GM12873 (cell line): Measurements from ENCODE around the gene ANKRD44.

Experiments
- CTCF ChIP-seq: IDR thresholded peaks from 2 replicates; pipeline ENCODE4 v1.5.1; 2012; ENCODE audit warnings: low read depth, mild to moderate bottlenecking, moderate library complexity, low read length, control low read depth; ENCODE audit not compliant: insufficient read depth; ENCODE audit errors: missing control alignments

Gene ANKRD44

DNA sequence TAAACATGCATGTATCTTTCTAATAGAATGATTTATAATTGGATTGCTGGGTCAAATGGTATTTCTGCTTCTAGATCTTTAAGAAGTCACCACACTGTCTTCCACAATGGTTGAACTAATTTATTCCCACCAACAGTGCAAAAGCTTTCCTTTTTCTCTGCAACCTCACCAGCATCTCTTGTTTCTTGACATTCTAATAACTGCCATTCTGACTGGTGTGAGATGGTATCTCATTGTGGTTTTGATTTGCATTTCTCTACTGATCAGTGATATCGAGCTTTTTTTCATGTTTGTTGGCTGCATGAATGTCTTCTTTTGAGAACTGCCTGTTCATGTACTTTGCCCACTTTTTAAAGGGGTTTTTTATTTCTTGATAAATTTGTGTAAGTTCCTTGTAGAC is 182.5 kb downstream of the ANKRD44 start:
- no peak for TF ChIP-seq CTCF

DNA sequence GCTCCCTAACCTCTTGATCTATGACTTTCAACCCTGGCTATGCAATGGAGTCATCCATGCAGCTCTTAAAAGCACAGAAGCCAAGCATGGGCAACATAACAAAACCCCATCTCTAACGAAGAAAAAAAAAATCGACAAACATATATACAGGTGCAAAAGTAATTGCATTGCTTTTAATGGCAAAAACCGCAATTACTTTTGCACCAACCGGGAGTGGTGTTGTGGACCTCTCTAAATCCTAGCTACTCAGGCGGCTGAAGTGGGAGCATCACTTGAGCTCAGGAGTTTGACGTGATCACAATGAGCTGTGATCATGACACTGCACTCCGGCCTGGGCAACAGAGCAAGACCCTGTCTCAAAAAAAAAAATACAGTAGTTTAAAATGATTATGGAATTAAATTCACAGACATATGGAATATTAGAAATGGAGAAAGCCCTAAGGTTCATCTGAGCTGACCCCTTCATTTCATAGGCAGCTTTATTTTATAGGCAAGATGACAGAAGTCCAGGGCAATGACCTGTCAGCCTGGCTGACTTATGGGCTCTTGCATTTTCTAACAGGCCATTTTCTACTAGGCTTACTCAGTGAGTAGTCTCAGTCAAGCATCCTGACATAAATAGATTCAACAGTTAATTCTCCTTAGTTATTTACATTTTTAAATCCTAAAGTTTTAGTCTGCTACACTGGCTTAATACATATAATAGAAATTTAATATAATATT is 183.8 kb downstream of the ANKRD44 start:
- TF ChIP-seq CTCF: no peak

DNA sequence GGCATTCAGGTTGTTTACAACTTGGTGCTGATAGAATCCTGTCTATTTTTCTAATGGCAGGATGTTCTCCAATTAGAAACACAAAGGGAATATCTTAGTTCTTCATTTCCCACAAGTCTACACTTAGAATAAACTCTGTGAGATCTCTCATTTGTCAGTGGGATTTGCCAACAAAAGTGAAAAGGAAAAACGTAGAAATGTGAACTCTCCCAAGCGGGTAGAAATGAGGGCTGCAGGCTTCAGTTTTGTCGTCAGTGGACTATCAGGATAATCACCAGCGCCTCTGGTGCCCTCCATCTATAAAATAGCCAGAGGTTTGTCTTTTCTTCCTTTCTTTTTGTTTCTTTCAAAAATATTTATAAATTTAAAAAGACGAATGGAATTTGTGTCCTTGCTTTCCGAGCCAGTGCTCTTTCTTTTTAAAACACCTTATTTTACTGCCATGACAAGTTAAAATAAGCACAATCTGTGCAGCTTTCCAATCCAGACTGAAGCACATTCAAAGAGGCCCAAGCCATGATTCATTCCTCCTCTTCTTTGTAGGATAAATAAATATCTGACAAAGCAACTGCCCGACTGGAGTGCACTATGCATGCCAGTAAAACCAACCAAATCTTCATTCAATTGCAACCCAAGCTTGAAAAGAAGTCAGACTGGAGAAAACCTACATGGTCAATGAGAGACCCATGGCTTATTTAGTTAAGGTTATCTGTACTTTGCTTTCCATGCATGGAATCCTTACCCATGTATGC is 185.8 kb downstream of the ANKRD44 start:
- TF ChIP-seq CTCF: no peak

- TF ChIP-seq CTCF: no peak
Observed at GRCh38 chr2:197122821-197123220, 187.8 kb downstream of the ANKRD44 start.

GRCh38 chr2:197121756-197122385 is 188.7 kb downstream of the ANKRD44 start:
- no peak for TF ChIP-seq CTCF

DNA sequence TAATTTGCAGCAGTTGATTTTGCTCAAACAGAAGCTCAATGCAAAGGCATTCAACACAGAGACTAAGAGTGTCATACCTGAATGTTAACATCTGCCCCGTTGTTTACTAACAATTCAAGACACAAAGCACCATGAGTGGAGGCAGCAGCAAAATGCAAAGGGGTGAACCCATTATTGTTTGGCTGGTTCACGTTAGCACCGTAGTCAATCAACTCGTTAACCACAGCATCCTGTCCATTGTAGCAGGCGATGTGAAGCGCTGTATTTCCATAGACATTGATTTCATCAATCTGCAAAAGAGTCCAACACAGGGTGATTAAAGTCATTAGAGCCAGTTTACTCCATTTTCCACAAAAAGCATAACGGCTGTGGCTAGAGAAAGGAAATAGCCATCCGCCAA is 189.3 kb downstream of the ANKRD44 start:
- TF ChIP-seq CTCF: no peak

- TF ChIP-seq CTCF: no peak
Observed at GRCh38 chr2:197116306-197116879, 194.2 kb downstream of the ANKRD44 start.
